ENCODE measurements around the gene BMP7.
"Not testable (repeated sequence)": the region's sequence is repeated elsewhere in the genome, so short reads cannot be mapped to it uniquely, and the experiment has no call there.

The BMP7 gene

GRCh38 chr20:57281900-57282299 lies 15.5 kb upstream of the BMP7 start:
- no peak overlapping the region for H3K4me3 ChIP-seq (ENCODE audit: low read depth, low read length)
- no peak for TF ChIP-seq CTCF (IDR thresholded peaks at IDR 0.05; ENCODE audit: low read depth, low read length, missing control alignments)
- in situ Hi-C loops (cut with HindIII; ENCODE audit: low sequenced_read_pairs), result no loop called here
- no peak for DNase-seq (ENCODE audit: low read depth)

- in situ Hi-C loops (cut with HindIII; ENCODE audit: low sequenced_read_pairs), result no loop called here
- no peak overlapping the region for H3K4me3 ChIP-seq (ENCODE audit: low read depth, low read length)
- TF ChIP-seq CTCF (IDR thresholded peaks at IDR 0.05; ENCODE audit: low read depth, low read length, missing control alignments), result no peak
Measured at GRCh38 chr20:57280221-57280620, 13.8 kb upstream of the BMP7 start.

GRCh38 chr20:57279548-57279947 lies 13.1 kb upstream of the BMP7 start:
- in situ Hi-C loops (cut with HindIII; ENCODE audit: low sequenced_read_pairs), result not testable (repeated sequence)

More at GRCh38 chr20:57280221-57280620, 13.8 kb upstream of the BMP7 start:
- DNase-seq (ENCODE audit: low read depth), result no peak

GRCh38 chr20:57278457-57278856 lies 12.0 kb upstream of the BMP7 start:
- in situ Hi-C loops (cut with HindIII; ENCODE audit: low sequenced_read_pairs), result no loop called here
- H3K4me3 ChIP-seq (ENCODE audit: low read depth, low read length), result no peak overlapping the region
- no peak for TF ChIP-seq CTCF (IDR thresholded peaks at IDR 0.05; ENCODE audit: low read depth, low read length, missing control alignments)
- no peak for DNase-seq (ENCODE audit: low read depth)

More at GRCh38 chr20:57279548-57279947, 13.1 kb upstream of the BMP7 start:
- not testable (repeated sequence) for H3K4me3 ChIP-seq (ENCODE audit: low read depth, low read length); DNase-seq (ENCODE audit: low read depth)

- no peak for DNase-seq (ENCODE audit: low read depth)
- in situ Hi-C loops (cut with HindIII; ENCODE audit: low sequenced_read_pairs), result no loop called here
- no peak for TF ChIP-seq CTCF (IDR thresholded peaks at IDR 0.05; ENCODE audit: low read depth, low read length, missing control alignments)
- no peak overlapping the region for H3K4me3 ChIP-seq (ENCODE audit: low read depth, low read length)
Measured at GRCh38 chr20:57277398-57278105, 11.1 kb upstream of the BMP7 start.

- DNase-seq (ENCODE audit: low read depth), result no peak
- TF ChIP-seq CTCF (IDR thresholded peaks at IDR 0.05; ENCODE audit: low read depth, low read length, missing control alignments), result no peak
- H3K4me3 ChIP-seq (ENCODE audit: low read depth, low read length), result no peak overlapping the region
- in situ Hi-C loops (cut with HindIII; ENCODE audit: low sequenced_read_pairs), result no loop called here
Measured at GRCh38 chr20:57276221-57276620, 9.8 kb upstream of the BMP7 start.

GRCh38 chr20:57275813-57276212 lies 9.4 kb upstream of the BMP7 start:
- DNase-seq (ENCODE audit: low read depth), result no peak
- in situ Hi-C loops (cut with HindIII; ENCODE audit: low sequenced_read_pairs), result no loop called here
- no peak overlapping the region for H3K4me3 ChIP-seq (ENCODE audit: low read depth, low read length)
- no peak for TF ChIP-seq CTCF (IDR thresholded peaks at IDR 0.05; ENCODE audit: low read depth, low read length, missing control alignments)
